Measurements from ENCODE around the gene CGNL1.

DNA sequence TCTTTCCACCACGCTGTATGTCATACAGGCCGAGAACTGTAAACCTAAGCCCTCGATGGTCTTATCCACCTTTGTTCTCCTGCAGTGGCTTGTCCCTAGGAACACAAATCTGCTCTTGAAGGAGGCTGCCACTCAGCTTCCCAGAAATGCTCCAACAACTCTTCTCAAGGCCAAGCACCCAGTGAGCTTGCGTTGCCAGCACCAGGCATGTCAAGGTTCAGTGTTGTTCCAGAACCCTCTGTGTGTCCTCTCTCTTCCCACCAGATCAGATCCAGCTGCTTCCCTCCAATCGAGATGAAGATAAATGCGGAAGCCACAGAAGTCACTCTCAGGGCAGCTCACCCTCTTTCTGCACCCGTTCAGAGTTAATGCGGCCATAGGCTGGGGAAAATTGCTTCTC lies 204.1 kb downstream of the CGNL1 start:
- no peak for TF ChIP-seq EP300 (IDR thresholded peaks at IDR 0.05; ENCODE audit: borderline replicate concordance in 1 of 2, low read depth in 1 of 2, low read length in 1 of 2)
- no peak for TF ChIP-seq TCF12 (IDR thresholded peaks at IDR 0.05)
- TF ChIP-seq, protein P1, sequence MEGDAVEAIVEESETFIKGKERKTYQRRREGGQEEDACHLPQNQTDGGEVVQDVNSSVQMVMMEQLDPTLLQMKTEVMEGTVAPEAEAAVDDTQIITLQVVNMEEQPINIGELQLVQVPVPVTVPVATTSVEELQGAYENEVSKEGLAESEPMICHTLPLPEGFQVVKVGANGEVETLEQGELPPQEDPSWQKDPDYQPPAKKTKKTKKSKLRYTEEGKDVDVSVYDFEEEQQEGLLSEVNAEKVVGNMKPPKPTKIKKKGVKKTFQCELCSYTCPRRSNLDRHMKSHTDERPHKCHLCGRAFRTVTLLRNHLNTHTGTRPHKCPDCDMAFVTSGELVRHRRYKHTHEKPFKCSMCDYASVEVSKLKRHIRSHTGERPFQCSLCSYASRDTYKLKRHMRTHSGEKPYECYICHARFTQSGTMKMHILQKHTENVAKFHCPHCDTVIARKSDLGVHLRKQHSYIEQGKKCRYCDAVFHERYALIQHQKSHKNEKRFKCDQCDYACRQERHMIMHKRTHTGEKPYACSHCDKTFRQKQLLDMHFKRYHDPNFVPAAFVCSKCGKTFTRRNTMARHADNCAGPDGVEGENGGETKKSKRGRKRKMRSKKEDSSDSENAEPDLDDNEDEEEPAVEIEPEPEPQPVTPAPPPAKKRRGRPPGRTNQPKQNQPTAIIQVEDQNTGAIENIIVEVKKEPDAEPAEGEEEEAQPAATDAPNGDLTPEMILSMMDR (IDR thresholded peaks at IDR 0.05), result no peak
- no peak for TF ChIP-seq YY1 (IDR thresholded peaks at IDR 0.05; ENCODE audit: low read depth)
- TF ChIP-seq NRF1 (IDR thresholded peaks at IDR 0.05; ENCODE audit: low read depth, low read length), result no peak
- no peak for TF ChIP-seq MXI1 (IDR thresholded peaks at IDR 0.05; ENCODE audit: low read depth, low read length)
- no peak for TF ChIP-seq RAD21 (IDR thresholded peaks at IDR 0.05; ENCODE audit: low read length)
- TF ChIP-seq TAF1 (IDR thresholded peaks at IDR 0.05; ENCODE audit: borderline replicate concordance, low read depth, low read length), result no peak
- no peak for TF ChIP-seq PBX3 (IDR thresholded peaks at IDR 0.05)
- no peak for TF ChIP-seq RXRA (IDR thresholded peaks at IDR 0.05; ENCODE audit: borderline replicate concordance, low read depth)
- TF ChIP-seq GABPA (IDR thresholded peaks at IDR 0.05; ENCODE audit: low read depth), result no peak
- no peak for TF ChIP-seq SIN3A (IDR thresholded peaks at IDR 0.05; ENCODE audit: borderline replicate concordance, low read depth, low read length)
- no peak for TF ChIP-seq SMC3 (IDR thresholded peaks at IDR 0.05; ENCODE audit: low read depth, low read length)
- TF ChIP-seq JUND (IDR thresholded peaks at IDR 0.05), result no peak
